Erythroblast (primary cell): Measurements from ENCODE around the gene ZC3H11A.
"Not testable (repeated sequence)": the region's sequence is repeated elsewhere in the genome, so short reads cannot be mapped to it uniquely, and the experiment has no call there.

ENCODE experiments used
- GATA1 ChIP-seq: IDR thresholded peaks from 2 replicates; pipeline ENCODE4 v1.6.1; 2011; ENCODE audit warnings: low read depth, mild to moderate bottlenecking, control low read depth, low read length, moderate library complexity
- POLR2A ChIP-seq: IDR thresholded peaks from 2 replicates; pipeline ENCODE4 v1.6.1; 2011; ENCODE audit warnings: mild to moderate bottlenecking, low read length

DNA sequence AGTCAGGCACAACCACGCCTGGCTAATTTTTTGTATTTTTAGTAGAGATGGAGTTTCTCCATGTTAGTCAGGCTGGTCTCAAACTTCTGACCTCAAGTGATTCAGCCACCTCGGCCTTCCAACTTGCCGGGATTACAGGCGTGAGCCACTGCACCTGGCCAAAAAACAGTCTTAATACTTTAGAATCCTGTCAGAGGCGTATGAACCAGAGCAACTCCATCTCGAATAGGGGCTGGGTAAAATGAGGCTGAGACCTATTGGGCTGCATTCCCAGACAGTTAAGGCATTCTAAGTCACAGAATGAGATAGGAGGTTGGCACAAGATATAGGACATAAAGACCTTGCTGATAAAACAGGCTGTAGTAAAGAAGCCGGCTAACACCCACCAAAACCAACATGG, 33.5 kb upstream of the ZC3H11A start:
- TF ChIP-seq POLR2A, GATA1: not testable (repeated sequence)
